Right ventricle myocardium inferior (tissue), 1 donor: Measurements from ENCODE around the gene CRIP3. TPM values are rescaled to one million over a fixed set of nuclear protein-coding genes. Genes with fewer than 3 reads are reported as not detected.
"Not testable (repeated sequence)": the region's sequence is repeated elsewhere in the genome, so short reads cannot be mapped to it uniquely, and the experiment has no call there.

Source experiments
- ATAC-seq: fragments of 200-7000 bp; cut with Tn5 transposase; one replicate; pipeline ENCODE4 v1.9.1; 2020; ENCODE audit warnings: mild to moderate bottlenecking, moderate library complexity
- DNase-seq: peaks from one replicate; pipeline ENCODE4 v3.0.0; 2021; ENCODE audit errors: missing footprints
- intact Hi-C: fragments of 100-400 bp; cut with DNase I; formaldehyde crosslinking; loops from one replicate; pipeline ENCODE4 v1.11.0; 2022
- total RNA-seq: library from RNA; stranded (reverse); fragmentation: NEBNext Ultra II Directional; extraction: Animal tissue kit (Norgen Biotek cat#: 25700); gene quantifications from one replicate; pipeline ENCODE4 v1.2.1, GENCODE V29; 2021
- donor health status: DM: no; HTN: yes; CAD: no; lungs with severe emphysema.

The CRIP3 gene
- total RNA-seq, 1 donor from 2014 or later = 7.1 TPM

GRCh38 chr6:43310134-43310533 lies 1.5 kb upstream of the CRIP3 start:
- ATAC-seq = no peak
- intact Hi-C loops = no loop called here
- DNase-seq = no peak

DNA sequence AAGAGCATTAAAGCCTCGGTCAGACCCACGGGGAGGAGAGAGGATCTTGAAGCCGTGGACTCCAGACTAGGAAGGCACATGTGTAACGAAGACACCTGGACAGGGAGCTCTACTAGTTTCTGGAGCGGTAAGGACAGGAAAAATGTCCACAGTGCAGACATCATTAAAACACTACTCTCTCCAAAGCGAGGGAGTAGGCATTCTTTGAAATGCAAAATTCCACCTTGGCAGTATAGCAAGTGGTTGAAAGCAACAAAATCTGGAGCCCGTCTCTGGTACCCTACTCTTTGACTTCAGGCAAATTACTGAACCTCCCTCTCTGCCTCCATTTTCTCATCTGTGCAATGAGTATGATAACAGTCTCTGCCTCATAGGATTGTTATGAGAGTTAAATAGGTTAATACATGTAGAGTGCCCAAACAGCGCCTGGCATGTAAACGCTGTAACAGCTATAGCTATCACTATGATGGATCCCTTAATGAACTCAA lies 408 bp upstream of the CRIP3 start:
- intact Hi-C loops = no loop called here
- DNase-seq (no peak), ATAC-seq (no peak)

- intact Hi-C loops = no loop called here
- DNase-seq = no peak
- no peak for ATAC-seq
These were observed 1.1 kb downstream of the CRIP3 start for GRCh38 chr6:43307451-43308100.

DNA sequence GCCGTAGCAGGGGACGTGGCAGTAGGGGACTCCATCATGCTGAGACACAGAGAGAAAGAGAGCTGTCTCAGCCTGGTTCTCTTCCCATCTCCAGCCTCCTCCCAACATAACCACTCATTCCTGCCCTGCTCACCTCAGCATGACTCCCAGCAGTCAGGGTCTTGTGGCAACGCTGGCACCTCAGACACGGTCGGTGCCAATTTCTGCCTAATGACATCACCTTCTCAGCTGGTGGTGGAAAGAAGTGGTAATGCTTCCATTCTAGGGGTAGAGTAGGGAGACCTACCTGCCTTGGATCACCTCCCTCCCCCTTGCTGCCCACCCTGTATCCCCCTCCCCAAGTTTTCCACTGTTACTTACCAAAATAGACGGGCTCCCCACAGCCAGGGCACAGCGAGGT lies 2.5 kb downstream of the CRIP3 start:
- DNase-seq (no peak), ATAC-seq (no peak)
- intact Hi-C loops = no loop called here

DNA sequence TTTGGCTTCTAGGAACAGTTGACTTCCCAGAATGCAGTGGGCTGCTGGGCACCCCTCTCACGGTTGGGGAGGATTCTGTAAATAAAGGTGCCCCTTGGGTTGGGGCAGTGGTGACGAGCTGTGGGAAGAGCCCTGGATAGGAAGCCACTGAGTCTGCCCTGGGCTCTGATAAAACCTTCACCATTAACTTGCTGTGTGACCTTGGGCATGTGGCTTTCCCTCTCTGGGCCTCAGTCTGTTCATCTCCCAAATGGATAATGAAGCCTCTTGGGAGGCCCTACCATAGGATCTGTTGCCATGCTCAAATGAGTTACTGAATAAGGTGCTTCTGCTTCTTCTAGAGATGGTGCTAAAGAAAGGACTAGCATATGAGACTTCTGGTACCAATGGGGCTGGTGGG lies 3.7 kb downstream of the CRIP3 start:
- intact Hi-C loops = no loop called here
- ATAC-seq (no peak), DNase-seq (no peak)

- intact Hi-C loops = no loop called here
- DNase-seq = no peak
- no peak for ATAC-seq
These were observed 4.3 kb downstream of the CRIP3 start for GRCh38 chr6:43304361-43304760.

- intact Hi-C loops = no loop called here
- DNase-seq = no peak
These were observed 4.8 kb downstream of the CRIP3 start for GRCh38 chr6:43303751-43304331.

GRCh38 chr6:43303006-43303405 lies 5.6 kb downstream of the CRIP3 start:
- DNase-seq = peak; percentile 27
- intact Hi-C loops, ATAC-seq: not testable (repeated sequence)

More at GRCh38 chr6:43303751-43304331, 4.8 kb downstream of the CRIP3 start:
- no peak for ATAC-seq

GRCh38 chr6:43302126-43302525 lies 6.5 kb downstream of the CRIP3 start:
- DNase-seq (peak; percentile 39), ATAC-seq (no peak)
- intact Hi-C loops = no loop called here

- intact Hi-C loops = no loop called here
- no peak for ATAC-seq
- DNase-seq = peak; percentile 45
These were observed 7.3 kb downstream of the CRIP3 start for GRCh38 chr6:43301081-43301870.

DNA sequence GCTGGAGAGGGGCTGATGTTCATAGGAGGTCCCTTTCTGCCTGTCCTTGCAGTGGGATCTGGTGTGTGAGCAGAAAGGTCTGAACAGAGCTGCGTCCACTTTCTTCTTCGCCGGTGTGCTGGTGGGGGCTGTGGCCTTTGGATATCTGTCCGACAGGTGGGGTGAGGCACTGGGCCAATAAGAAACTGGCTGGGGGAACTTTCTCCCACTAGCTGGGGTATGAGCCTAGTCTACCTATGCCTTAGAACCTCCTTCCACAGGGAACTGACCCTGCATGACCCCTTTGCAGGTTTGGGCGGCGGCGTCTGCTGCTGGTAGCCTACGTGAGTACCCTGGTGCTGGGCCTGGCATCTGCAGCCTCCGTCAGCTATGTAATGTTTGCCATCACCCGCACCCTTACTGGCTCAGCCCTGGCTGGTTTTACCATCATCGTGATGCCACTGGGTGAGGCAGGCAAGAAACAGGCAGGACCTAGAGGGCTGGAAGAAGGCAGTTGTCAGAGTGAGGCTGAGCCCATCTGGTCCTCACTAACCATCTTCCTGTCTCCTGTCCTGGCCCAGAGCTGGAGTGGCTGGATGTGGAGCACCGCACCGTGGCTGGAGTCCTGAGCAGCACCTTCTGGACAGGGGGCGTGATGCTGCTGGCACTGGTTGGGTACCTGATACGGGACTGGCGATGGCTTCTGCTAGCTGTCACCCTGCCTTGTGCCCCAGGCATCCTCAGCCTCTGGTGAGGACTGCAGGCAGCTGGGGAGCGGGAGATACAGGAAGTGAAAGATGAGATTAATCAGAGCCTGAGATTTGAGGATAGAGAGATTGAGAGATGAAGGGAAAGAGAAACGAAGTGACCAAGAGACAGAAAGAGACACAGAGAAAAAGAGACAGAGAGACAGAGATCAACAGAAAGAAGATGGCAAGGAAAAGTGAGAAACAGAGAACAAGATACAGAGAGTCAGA lies 9.0 kb downstream of the CRIP3 start:
- DNase-seq = no peak
- no peak for ATAC-seq
- intact Hi-C loops = no loop called here

- DNase-seq (no peak), ATAC-seq (no peak)
- intact Hi-C loops = no loop called here
These were observed 9.9 kb downstream of the CRIP3 start for GRCh38 chr6:43298565-43299337.

GRCh38 chr6:43297644-43298564 lies 10.7 kb downstream of the CRIP3 start, which contains the start of gene SLC22A7:
Gene SLC22A7 (plus strand): TSS chr6:43298260. CDS start chr6:43298359, 99 bp downstream.
- intact Hi-C loops = no loop called here
- DNase-seq (no peak), ATAC-seq (peak; percentile 81)

GRCh38 chr6:43296780-43297497 lies 11.7 kb downstream of the CRIP3 start:
- intact Hi-C loops = no loop called here
- ATAC-seq (no peak), DNase-seq (no peak)

DNA sequence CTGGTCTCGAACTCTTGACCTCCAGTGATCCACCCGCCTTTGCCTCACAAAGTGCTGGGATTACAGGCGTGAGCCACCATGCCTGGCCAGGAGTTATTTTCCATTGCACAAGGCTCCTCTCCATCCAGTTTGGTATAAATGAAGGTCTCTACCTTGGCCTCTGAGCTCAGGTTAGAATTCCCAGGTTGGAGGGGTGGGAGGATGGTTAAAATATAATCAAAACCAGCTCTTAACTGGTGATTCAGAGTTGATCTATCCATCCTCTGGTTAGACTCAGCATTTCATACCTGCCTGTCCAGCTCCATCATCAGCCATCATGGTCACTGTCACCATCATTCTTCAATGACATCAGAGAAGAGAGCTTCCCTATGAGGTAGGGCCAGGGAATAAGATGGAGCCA lies 13.2 kb downstream of the CRIP3 start:
- ATAC-seq = no peak
- intact Hi-C loops = no loop called here
- no peak for DNase-seq

DNA sequence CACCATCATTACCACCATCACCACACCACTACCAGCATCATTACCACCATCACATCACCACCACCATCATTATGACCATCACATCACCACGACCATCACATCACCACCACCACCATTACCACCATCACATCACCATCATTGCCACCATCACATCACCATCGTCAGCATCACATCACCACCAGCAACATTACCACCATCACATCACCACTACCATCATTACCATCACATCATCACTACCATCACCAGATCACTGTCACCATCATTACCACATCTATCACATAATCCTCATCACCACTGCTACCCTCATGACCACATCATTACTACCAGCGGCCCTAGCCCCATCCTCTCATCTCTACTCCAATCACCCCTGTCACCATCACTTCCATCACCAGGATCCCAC lies 14.1 kb downstream of the CRIP3 start:
- intact Hi-C loops = no loop called here
- DNase-seq = no peak
- no peak for ATAC-seq
